Ascending aorta (tissue), 2 donors: Measurements from ENCODE around the gene TSC22D2. TPM values are rescaled to one million over a fixed set of nuclear protein-coding genes. Genes with fewer than 3 reads are reported as not detected.

Source experiments
- DNase-seq, 2 donors: peaks; one replicate each; pipeline ENCODE4 v3.0.0-alpha.2; 2019; ENCODE audit warnings: low spot score in 2 of 2
- H3K27ac ChIP-seq, 2 donors: fragments of 200-600 bp; sonication (generic); one replicate each; pipeline ENCODE4 v1.5.1; 2016 to 2017; ENCODE audit warnings: mild to moderate bottlenecking in 1 of 2
- H3K27me3 ChIP-seq: fragments of 200-600 bp; sonication (generic); one replicate; pipeline ENCODE4 v1.5.1; 2017
- H3K36me3 ChIP-seq, 2 donors: fragments of 200-600 bp; sonication (generic); one replicate each; pipeline ENCODE4 v1.5.1; 2016
- H3K4me1 ChIP-seq, 2 donors: fragments of 200-600 bp; sonication (generic); one replicate each; pipeline ENCODE4 v1.5.1; 2016 to 2017; ENCODE audit warnings: mild to moderate bottlenecking in 1 of 2
- H3K4me3 ChIP-seq, 2 donors: fragments of 200-600 bp; sonication (generic); one replicate each; pipeline ENCODE4 v1.5.1; 2016 to 2017; ENCODE audit warnings: mild to moderate bottlenecking in 1 of 2
- H3K9me3 ChIP-seq, 2 donors: fragments of 200-600 bp; sonication (generic); one replicate each; pipeline ENCODE4 v1.5.1; 2016
- intact Hi-C: fragments of 100-400 bp; cut with DNase I; formaldehyde crosslinking; loops from one replicate; pipeline ENCODE4 v1.15.1; 2023
- total RNA-seq: library from RNA; depleted of rRNA; stranded (reverse); fragments of >200 nt; gene quantifications from one replicate; pipeline ENCODE4 v1.1.0, GENCODE V29; 2016
- TF ChIP-seq, protein P1 (sequence below), 3 experiments: fragments of 200-600 bp in 2 of 3; fragments of 450-650 bp in 1 of 3; sonication (generic) in 2 of 3; IDR thresholded peaks; one replicate each; pipeline ENCODE4 v1.5.1; 2016 to 2019; ENCODE audit warnings: antibody characterized with exemption in 3 of 3, mild to moderate bottlenecking in 1 of 3, moderate library complexity in 1 of 3

The TSC22D2 gene
- total RNA-seq, 1 donor from 2014 or later: 17.9 TPM

DNA sequence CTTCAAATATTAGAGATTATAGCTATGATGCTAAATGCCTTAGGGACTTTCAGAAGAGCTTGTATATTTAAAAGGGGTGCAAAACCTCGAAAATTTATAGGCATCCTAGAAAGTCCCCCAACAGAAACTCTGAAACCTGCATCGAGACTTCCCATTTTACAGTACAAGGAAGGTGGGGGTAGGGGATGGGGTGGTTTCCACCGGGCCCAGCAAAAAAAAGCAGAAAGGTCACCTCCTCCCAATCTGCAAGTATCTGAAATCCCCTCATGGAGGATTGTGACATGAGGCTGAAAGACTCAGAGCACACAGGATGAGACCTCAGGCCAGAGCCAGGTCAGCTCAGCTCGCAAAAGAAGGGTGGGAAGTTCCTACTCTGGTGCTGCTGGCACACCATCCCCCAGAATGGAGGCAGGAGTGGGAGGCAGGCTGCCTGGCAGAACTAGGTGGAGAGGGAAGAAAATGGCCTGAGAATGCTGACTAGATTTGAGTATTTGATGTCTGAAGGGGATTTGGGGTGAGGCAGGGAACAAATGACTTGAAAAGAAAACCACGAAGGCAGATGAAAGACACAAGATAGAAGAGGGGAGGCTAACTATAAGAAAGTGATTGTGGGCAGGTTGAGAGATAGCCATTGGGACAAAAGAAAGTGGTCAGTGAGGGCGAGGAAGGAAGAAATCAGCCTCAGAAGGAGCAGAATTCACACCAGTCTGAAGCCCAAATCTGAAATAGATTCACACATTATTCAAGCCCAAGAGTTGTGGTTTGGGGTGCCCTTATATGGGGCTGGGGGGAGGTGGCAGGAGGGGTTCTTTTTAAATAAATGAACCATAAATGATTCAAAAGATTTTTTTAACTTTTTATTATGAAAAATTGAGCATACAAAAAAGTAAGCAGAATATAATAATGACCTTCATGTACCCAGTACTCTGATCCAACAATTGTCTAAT is 22.5 kb upstream of the TSC22D2 start:
- Histone ChIP-seq H3K9me3 (no peaks in the 10 kb centered on the region), H3K27ac (no peak overlapping the region), H3K4me1 (no peaks in the 10 kb centered on the region), H3K27me3 (no peaks in the 10 kb centered on the region), H3K4me3 (no peak overlapping the region), H3K36me3 (no peaks in the 10 kb centered on the region)
- TF ChIP-seq, protein P1, sequence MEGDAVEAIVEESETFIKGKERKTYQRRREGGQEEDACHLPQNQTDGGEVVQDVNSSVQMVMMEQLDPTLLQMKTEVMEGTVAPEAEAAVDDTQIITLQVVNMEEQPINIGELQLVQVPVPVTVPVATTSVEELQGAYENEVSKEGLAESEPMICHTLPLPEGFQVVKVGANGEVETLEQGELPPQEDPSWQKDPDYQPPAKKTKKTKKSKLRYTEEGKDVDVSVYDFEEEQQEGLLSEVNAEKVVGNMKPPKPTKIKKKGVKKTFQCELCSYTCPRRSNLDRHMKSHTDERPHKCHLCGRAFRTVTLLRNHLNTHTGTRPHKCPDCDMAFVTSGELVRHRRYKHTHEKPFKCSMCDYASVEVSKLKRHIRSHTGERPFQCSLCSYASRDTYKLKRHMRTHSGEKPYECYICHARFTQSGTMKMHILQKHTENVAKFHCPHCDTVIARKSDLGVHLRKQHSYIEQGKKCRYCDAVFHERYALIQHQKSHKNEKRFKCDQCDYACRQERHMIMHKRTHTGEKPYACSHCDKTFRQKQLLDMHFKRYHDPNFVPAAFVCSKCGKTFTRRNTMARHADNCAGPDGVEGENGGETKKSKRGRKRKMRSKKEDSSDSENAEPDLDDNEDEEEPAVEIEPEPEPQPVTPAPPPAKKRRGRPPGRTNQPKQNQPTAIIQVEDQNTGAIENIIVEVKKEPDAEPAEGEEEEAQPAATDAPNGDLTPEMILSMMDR (IDR thresholded peaks at IDR 0.05): no peak
- DNase-seq: no peak
- intact Hi-C loops: no loop called here

DNA sequence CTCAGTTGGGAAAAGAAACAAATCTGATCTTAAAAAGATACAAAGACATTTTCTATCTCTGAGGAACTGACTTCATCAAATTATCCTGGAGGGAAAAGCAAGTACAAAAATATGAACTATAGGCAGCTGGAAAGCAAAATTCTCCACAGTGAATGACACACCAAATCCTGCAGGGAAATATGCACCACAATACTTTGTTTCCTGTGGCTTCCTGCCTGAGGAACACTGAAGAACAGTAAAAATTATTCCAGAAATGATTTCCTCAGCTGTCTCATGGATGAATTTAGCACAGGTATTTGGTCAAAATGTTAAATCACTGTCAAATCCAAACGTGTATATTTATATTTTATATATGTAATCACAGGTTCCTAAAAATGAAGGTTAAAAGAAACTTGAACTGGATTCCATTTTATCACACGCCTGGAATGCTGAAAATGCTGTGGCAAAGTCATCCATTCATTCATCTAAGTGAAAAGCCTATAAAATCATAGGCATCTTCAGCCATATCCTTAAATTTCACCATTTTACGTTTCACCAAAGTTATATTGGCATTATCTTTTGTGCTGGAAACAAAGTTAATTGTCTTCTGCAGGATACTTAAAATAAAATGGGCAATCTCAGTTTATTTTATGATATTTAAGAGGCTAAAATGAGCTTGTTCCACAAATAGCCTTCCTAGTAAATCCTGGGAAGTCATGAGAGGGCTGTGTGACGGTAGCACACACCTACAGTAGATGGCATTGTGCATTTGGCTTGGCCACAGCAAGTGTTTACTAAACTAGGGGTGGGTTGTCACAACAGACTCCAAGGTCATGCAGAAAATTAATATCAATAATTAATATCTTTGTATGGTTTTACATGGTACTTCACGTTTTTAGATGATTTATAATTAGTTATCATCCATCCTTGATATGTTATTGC is 19.3 kb upstream of the TSC22D2 start:
- Histone ChIP-seq H3K27ac (no peak overlapping the region), H3K4me1 (no peaks in the 10 kb centered on the region), H3K27me3 (no peaks in the 10 kb centered on the region), H3K36me3 (no peaks in the 10 kb centered on the region), H3K9me3 (no peaks in the 10 kb centered on the region), H3K4me3 (no peak overlapping the region)
- DNase-seq: no peak
- intact Hi-C loops: no loop called here
- TF ChIP-seq, protein P1 (IDR thresholded peaks at IDR 0.05): no peak

DNA sequence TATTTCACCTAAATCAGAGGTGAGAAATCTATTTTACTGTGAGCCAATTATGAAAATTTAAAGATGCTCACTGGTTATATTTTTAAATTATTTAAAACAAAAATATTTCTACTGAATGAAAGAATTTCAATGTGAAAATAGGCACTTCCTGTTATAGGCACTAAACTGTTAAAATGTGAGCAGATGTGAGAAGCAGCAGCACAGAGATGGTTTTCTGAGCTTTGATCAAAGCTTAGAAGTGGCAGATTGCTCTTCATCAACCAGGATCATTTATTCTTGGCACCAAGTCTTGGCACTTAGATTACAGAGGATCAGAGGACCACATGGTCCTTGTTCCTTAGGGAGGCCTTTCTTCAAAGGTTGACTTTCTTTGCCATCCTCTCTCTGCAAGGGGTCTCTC is 18.0 kb upstream of the TSC22D2 start:
- no peak overlapping the region for H3K27ac ChIP-seq
- no peak for DNase-seq
- H3K9me3 ChIP-seq: no peaks in the 10 kb centered on the region
- intact Hi-C loops: no loop called here
- TF ChIP-seq, protein P1 (IDR thresholded peaks at IDR 0.05): no peak
- no peaks in the 10 kb centered on the region for H3K36me3 ChIP-seq
- no peaks in the 10 kb centered on the region for H3K4me1 ChIP-seq
- H3K4me3 ChIP-seq: no peak overlapping the region
- no peaks in the 10 kb centered on the region for H3K27me3 ChIP-seq

DNA sequence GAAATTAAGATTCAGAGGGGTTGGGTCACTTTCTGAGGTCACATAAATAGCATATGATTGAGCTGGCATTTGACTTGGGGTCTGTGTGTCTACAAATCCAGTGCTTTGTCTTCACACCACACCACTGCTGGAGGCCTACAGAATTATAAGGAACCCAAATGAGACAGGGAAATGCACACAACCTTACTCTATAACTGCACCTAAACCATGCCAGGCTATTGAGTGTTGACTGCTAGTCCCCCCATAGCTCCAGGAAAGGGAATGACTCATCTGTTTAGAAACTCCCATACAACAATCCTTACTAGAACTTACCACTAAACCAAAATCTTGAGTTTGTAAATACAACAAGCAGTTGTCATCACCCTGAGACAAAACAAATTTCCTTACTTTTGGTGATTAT is 16.9 kb upstream of the TSC22D2 start:
- intact Hi-C loops: no loop called here
- Histone ChIP-seq H3K36me3 (no peaks in the 10 kb centered on the region), H3K4me1 (no peaks in the 10 kb centered on the region), H3K27me3 (no peaks in the 10 kb centered on the region), H3K4me3 (no peak overlapping the region), H3K27ac (no peak overlapping the region), H3K9me3 (no peaks in the 10 kb centered on the region)
- no peak for DNase-seq
- TF ChIP-seq, protein P1 (IDR thresholded peaks at IDR 0.05): no peak

DNA sequence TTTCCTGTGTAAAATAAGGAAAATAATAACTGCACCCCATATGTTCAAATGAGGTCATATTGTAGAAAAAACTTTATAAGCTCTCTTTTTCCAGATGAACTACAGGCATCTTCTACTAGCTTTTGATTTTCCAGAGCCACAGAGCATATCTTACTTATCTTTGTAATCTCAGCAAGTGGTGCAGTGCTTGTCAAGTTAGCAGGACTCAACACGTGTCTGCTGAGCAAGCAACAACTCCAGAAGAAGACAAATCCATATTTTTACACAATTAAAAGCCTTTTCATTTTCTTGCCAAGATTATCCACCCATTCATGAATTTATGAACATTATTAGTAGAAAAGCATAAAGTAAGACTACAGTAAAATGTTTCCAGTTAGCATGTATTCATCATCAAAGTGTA is 14.4 kb upstream of the TSC22D2 start:
- no peaks in the 10 kb centered on the region for H3K27me3 ChIP-seq
- no peaks in the 10 kb centered on the region for H3K9me3 ChIP-seq
- no peak overlapping the region for H3K27ac ChIP-seq
- no peaks in the 10 kb centered on the region for H3K36me3 ChIP-seq
- H3K4me3 ChIP-seq: no peak overlapping the region
- TF ChIP-seq, protein P1 (IDR thresholded peaks at IDR 0.05): no peak
- no peaks in the 10 kb centered on the region for H3K4me1 ChIP-seq
- intact Hi-C loops: no loop called here
- DNase-seq: no peak
